ENCODE data around the gene MET. TPM values are rescaled to one million over a fixed set of nuclear protein-coding genes. Genes with fewer than 3 reads are reported as not detected.
"Not testable (repeated sequence)": the region's sequence is repeated elsewhere in the genome, so short reads cannot be mapped to it uniquely, and the experiment has no call there.

Gene MET
- polyA plus RNA-seq, 2 of the 4 experiments (the other 2 are of a cell fraction), result 72.3 to 165 TPM

DNA sequence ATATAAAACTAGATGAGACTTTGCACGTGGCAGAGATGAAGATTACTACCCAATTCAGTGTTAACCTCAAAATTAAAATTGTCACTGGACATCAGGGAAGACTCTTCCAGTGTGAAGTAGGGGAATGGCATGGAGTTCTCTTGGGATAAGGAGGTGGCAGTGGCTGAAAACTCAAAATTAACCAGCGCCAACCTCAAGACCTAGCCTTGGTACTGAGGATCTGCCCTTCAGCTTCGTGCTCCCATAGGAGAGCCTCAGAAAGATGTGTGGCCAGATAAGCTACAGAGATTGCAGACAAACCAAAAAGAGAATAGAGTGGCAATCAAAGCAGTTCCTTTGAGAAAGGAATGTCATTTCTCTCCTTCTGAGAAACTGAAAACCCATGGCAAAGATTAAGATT, 143.0 kb downstream of the MET start:
- Histone ChIP-seq H3K27ac (no peak overlapping the region), H3K4me1 (peaks cover 36% of the 10 kb centered on the region), H3K4me2 (no peak overlapping the region), H3K4me3 (no peak overlapping the region), H3K9me3 (no peaks in the 10 kb centered on the region)
- DNase-seq (ENCODE audit: low read depth in 1 of 2, low spot score in 1 of 2) (no peak), ATAC-seq (no peak), FAIRE-seq (no peak)
- 78% methylated on average over 3 of the region's 3 CpGs for WGBS (ENCODE audit: missing lambda C conversion rate)
- ChIA-PET CTCF (interaction anchor here (0.6 to 2.0 kb wide), 7 partner anchors 8 to 580 kb away, joined by 3 to 10 read pairs (median 3); no protein-coding TSS in a partner anchor), POLR2A (no interaction called here)
- TF ChIP-seq ELK1 (IDR thresholded peaks at IDR 0.05; ENCODE audit: low read depth, low read length) (no peak), CBX2 (IDR thresholded peaks at IDR 0.05; ENCODE audit: borderline replicate concordance, low read depth) (no peak), SREBF2 (IDR thresholded peaks at IDR 0.05) (no peak), ZFP36 (IDR thresholded peaks at IDR 0.05; ENCODE audit: borderline replicate concordance, partially characterized antibody) (no peak)

- FAIRE-seq (no peak), ATAC-seq (no peak), DNase-seq (ENCODE audit: low read depth in 1 of 2, low spot score in 1 of 2) (no peak)
- peak; percentile 80 for TF ChIP-seq ZC3H11A (IDR thresholded peaks at IDR 0.05)
- TF ChIP-seq, protein P1, sequence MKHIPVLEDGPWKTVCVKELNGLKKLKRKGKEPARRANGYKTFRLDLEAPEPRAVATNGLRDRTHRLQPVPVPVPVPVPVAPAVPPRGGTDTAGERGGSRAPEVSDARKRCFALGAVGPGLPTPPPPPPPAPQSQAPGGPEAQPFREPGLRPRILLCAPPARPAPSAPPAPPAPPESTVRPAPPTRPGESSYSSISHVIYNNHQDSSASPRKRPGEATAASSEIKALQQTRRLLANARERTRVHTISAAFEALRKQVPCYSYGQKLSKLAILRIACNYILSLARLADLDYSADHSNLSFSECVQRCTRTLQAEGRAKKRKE (CRISPR knock-in tag; IDR thresholded peaks at IDR 0.05; ENCODE audit: low read depth), result no peak
- no peaks in the 10 kb centered on the region for H3K9me3 ChIP-seq
- 82% methylated on average over 3 of the region's 3 CpGs for WGBS (ENCODE audit: missing lambda C conversion rate)
- ChIA-PET CTCF (interaction anchor here (0.8 to 3.0 kb wide), 3 partner anchors 10 to 229 kb away, joined by 3 to 9 read pairs (median 9); no protein-coding TSS in a partner anchor), POLR2A (no interaction called here)
- no peak overlapping the region for H3K4me2 ChIP-seq
- no peaks in the 10 kb centered on the region for H3K4me1 ChIP-seq
- H3K4me3 ChIP-seq, result no peak overlapping the region
- no peak overlapping the region for H3K27ac ChIP-seq
Measured at GRCh38 chr7:116820149-116820548, 148.2 kb downstream of the MET start.

DNA sequence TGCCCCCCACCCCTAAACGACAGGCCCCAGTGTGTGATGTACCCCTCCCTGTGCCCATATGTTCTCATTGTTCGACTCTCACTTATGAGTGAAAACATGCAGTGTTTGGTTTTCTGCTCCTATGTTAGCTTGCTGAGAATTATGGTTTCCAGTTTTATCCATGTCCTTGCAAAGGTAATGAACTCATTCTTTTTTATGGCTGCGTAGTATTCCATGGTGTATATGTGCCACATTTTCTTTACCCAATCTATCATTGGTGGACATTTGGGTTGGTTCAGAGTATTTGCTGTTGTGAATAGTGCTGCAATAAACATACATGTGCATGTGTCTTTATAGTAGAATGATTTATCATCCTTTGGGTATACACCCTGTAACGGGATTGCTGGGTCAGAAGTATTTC, 149.7 kb downstream of the MET start:
- FAIRE-seq; H3K4me2 ChIP-seq; H3K27ac ChIP-seq; CTCF ChIA-PET; H3K4me1 ChIP-seq; POLR2A ChIA-PET; H3K9me3 ChIP-seq; DNase-seq (ENCODE audit: low read depth in 1 of 2, low spot score in 1 of 2); ATAC-seq; H3K4me3 ChIP-seq: not testable (repeated sequence)
- 72% methylated on average over 4 of the region's 4 CpGs for WGBS (ENCODE audit: missing lambda C conversion rate)

DNA sequence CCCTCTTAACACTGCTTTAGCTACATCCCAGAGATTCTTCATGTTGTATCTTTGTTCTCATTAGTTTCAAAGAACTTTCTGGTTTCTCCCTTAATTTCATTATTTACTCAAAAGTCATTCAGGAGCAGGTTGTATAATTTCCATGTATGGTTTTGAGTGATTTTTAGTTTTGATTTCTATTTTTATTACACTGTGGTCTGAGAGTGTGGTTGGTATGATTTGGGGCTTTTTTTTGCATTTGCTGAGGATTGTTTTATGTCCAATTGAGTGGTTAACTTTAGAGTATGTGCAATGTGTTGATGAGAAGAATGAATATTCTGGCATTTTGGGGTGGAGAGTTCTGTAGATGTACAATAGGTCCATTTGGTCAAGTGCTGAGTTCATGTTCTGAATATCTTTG, 152.5 kb downstream of the MET start:
- ATAC-seq (no peak), FAIRE-seq (no peak), DNase-seq (ENCODE audit: low read depth in 1 of 2, low spot score in 1 of 2) (no peak)
- no peak for TF ChIP-seq POLR2AphosphoS2 (conservative IDR thresholded peaks at IDR 0.05; ENCODE audit: low read length)
- no peak for TF ChIP-seq KDM1A (IDR thresholded peaks at IDR 0.05; ENCODE audit: low read depth)
- no peak for TF ChIP-seq HES2 (IDR thresholded peaks at IDR 0.05)
- no peak for TF ChIP-seq ZSCAN20 (CRISPR knock-in tag; IDR thresholded peaks at IDR 0.05)
- no peak for TF ChIP-seq MYC (IDR thresholded peaks at IDR 0.05; ENCODE audit: borderline replicate concordance, low read length)
- TF ChIP-seq, protein P2, sequence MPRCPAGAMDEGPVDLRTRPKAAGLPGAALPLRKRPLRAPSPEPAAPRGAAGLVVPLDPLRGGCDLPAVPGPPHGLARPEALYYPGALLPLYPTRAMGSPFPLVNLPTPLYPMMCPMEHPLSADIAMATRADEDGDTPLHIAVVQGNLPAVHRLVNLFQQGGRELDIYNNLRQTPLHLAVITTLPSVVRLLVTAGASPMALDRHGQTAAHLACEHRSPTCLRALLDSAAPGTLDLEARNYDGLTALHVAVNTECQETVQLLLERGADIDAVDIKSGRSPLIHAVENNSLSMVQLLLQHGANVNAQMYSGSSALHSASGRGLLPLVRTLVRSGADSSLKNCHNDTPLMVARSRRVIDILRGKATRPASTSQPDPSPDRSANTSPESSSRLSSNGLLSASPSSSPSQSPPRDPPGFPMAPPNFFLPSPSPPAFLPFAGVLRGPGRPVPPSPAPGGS (IDR thresholded peaks at IDR 0.05), result no peak
- no peak for TF ChIP-seq TFCP2L1 (CRISPR knock-in tag; IDR thresholded peaks at IDR 0.05)
- TF ChIP-seq HOXB13 (CRISPR knock-in tag; IDR thresholded peaks at IDR 0.05; ENCODE audit: low read depth), result no peak
- no peak for TF ChIP-seq MAFK (IDR thresholded peaks at IDR 0.05; ENCODE audit: partially characterized antibody)
- no peak for TF ChIP-seq MAX (IDR thresholded peaks at IDR 0.05)
- no peak for TF ChIP-seq BHLHE40 (IDR thresholded peaks at IDR 0.05; ENCODE audit: low read depth, low read length)
- no peak for TF ChIP-seq ZFP36 (IDR thresholded peaks at IDR 0.05; ENCODE audit: borderline replicate concordance, partially characterized antibody)
- no peak for TF ChIP-seq JUN (IDR thresholded peaks at IDR 0.05)
- no peak for TF ChIP-seq ESRRA (IDR thresholded peaks at IDR 0.05; ENCODE audit: borderline replicate concordance, low read length)
- TF ChIP-seq CEBPB (IDR thresholded peaks at IDR 0.05), result no peak
- no peak for TF ChIP-seq EHMT2 (IDR thresholded peaks at IDR 0.05; ENCODE audit: low read depth)
- TF ChIP-seq MAZ (IDR thresholded peaks at IDR 0.05; ENCODE audit: borderline replicate concordance, low read depth, low read length), result no peak
- no peaks in the 10 kb centered on the region for H3K4me1 ChIP-seq
- H3K9me3 ChIP-seq, result no peaks in the 10 kb centered on the region
- no peak overlapping the region for H3K4me2 ChIP-seq
- ChIA-PET POLR2A (no interaction called here), CTCF (interaction anchor here (1.2 kb wide), 1 partner anchor 14 kb away, joined by 3 read pairs; no protein-coding TSS in a partner anchor)
- no peak overlapping the region for H3K4me3 ChIP-seq
- H3K27ac ChIP-seq, result no peak overlapping the region

Data from A549 (cell line).